WTC11 (cell line): ENCODE results near the gene ETNK2. TPM values are rescaled to one million over a fixed set of nuclear protein-coding genes. Genes with fewer than 3 reads are reported as not detected.

Experiments
- ATAC-seq: fragments of 200-7000 bp; cut with Tn5 transposase; 2 replicates; pipeline ENCODE4 v1.10.0; 2021; ENCODE audit warnings: mild to moderate bottlenecking, moderate library complexity
- CTCF ChIA-PET: fragments of 300-600 bp; sonication (Branson Sonifier 250); formaldehyde crosslinking; loops from one replicate; lab custom pipeline; 2021; ENCODE audit warnings: antibody characterized with exemption; lab: Charles Lee
- POLR2A ChIA-PET: fragments of 350-600 bp; sonication (Branson Sonifier 250); formaldehyde crosslinking; loops from one replicate; lab custom pipeline; 2021; ENCODE audit warnings: antibody characterized with exemption; lab: Charles Lee
- DNase-seq: peaks from one replicate; pipeline ENCODE4 v3.0.0; 2021; ENCODE audit warnings: low spot score
- H3K27ac Mint-ChIP-seq: 2 replicates; pipeline ENCODE4 v1.8.0; 2021; ENCODE audit warnings: mixed read lengths
- H3K27me3 Mint-ChIP-seq: 2 replicates; pipeline ENCODE4 v1.8.0; 2021; ENCODE audit warnings: low read depth, mild to moderate bottlenecking, moderate library complexity, mixed read lengths
- H3K36me3 Mint-ChIP-seq: 2 replicates; pipeline ENCODE4 v1.8.0; 2021; ENCODE audit warnings: mixed read lengths
- H3K4me1 Mint-ChIP-seq: 2 replicates; pipeline ENCODE4 v1.8.0; 2022; ENCODE audit warnings: mixed read lengths
- H3K4me3 Mint-ChIP-seq: 2 replicates; pipeline ENCODE4 v1.8.0; 2021; ENCODE audit warnings: mild to moderate bottlenecking, moderate library complexity, mixed read lengths
- H3K9me3 Mint-ChIP-seq: 2 replicates; pipeline ENCODE4 v1.8.0; 2021; ENCODE audit warnings: mixed read lengths
- ARID4B ChIP-seq: sonication (generic); formaldehyde crosslinking; IDR thresholded peaks from 2 replicates; pipeline ENCODE4 v1.8.0; 2023; ENCODE audit warnings: missing genetic modification reagents, mild to moderate bottlenecking, borderline replicate concordance
- ATF1 ChIP-seq: sonication (generic); formaldehyde crosslinking; IDR thresholded peaks from 2 replicates; pipeline ENCODE4 v1.8.1; 2023; ENCODE audit warnings: mild to moderate bottlenecking, moderate library complexity, missing genetic modification reagents
- ELF4 ChIP-seq: sonication (generic); formaldehyde crosslinking; IDR thresholded peaks from 2 replicates; pipeline ENCODE4 v1.8.1; 2022; ENCODE audit warnings: low read depth, mild to moderate bottlenecking, moderate library complexity, missing genetic modification reagents
- HMGA2 ChIP-seq: fragments of 250-450 bp; sonication (Bioruptor Pico); IDR thresholded peaks from 2 replicates; pipeline ENCODE4 v1.4.0; 2021; ENCODE audit warnings: mild to moderate bottlenecking, moderate library complexity
- MAX ChIP-seq: sonication (generic); formaldehyde crosslinking; IDR thresholded peaks from 2 replicates; pipeline ENCODE4 v1.8.0; 2022; ENCODE audit warnings: mild to moderate bottlenecking, missing genetic modification reagents
- MXD4 ChIP-seq: fragments of 250-450 bp; sonication (Bioruptor Pico); IDR thresholded peaks from 2 replicates; pipeline ENCODE4 v1.8.0; 2021; ENCODE audit warnings: mild to moderate bottlenecking, moderate library complexity, borderline replicate concordance
- NFATC4 ChIP-seq: fragments of 250-450 bp; sonication (Bioruptor Pico); IDR thresholded peaks from 2 replicates; pipeline ENCODE4 v1.9.0; 2021; ENCODE audit warnings: mild to moderate bottlenecking
- RELA ChIP-seq: sonication (generic); formaldehyde crosslinking; IDR thresholded peaks from 2 replicates; pipeline ENCODE4 v1.8.1; 2022; ENCODE audit warnings: missing genetic modification reagents, mild to moderate bottlenecking, borderline replicate concordance
- TEAD4 ChIP-seq: sonication (generic); formaldehyde crosslinking; IDR thresholded peaks from 2 replicates; pipeline ENCODE4 v1.8.0; 2022; ENCODE audit warnings: mild to moderate bottlenecking, missing genetic modification reagents
- ZNF121 ChIP-seq: sonication (generic); formaldehyde crosslinking; IDR thresholded peaks from 2 replicates; pipeline ENCODE4 v1.8.0; 2023; ENCODE audit warnings: missing genetic modification reagents
- ZNF138 ChIP-seq: sonication (generic); formaldehyde crosslinking; conservative IDR thresholded peaks from 2 replicates; pipeline ENCODE4 v1.8.1; 2022; ENCODE audit warnings: mild to moderate bottlenecking, moderate library complexity, missing genetic modification reagents
- ZNF232 ChIP-seq: sonication (generic); formaldehyde crosslinking; IDR thresholded peaks from 2 replicates; pipeline ENCODE4 v1.8.0; 2022; ENCODE audit warnings: mild to moderate bottlenecking, missing genetic modification reagents
- ZNF317 ChIP-seq: sonication (generic); formaldehyde crosslinking; IDR thresholded peaks from 2 replicates; pipeline ENCODE4 v1.8.1; 2023; ENCODE audit warnings: low read depth, mild to moderate bottlenecking, moderate library complexity, missing genetic modification reagents, borderline replicate concordance
- ZNF532 ChIP-seq: fragments of 250-450 bp; sonication (Bioruptor Pico); IDR thresholded peaks from 2 replicates; pipeline ENCODE4 v1.9.0; 2021; ENCODE audit warnings: mild to moderate bottlenecking, borderline replicate concordance
- total RNA-seq: library from RNA; stranded (reverse); gene quantifications from 3 replicates; pipeline ENCODE4 v1.2.3, GENCODE V29; 2021
- TF ChIP-seq, protein P1 (sequence below): fragments of 250-450 bp; sonication (Bioruptor Pico); IDR thresholded peaks from 2 replicates; pipeline ENCODE4 v2.1.2; 2022; ENCODE audit warnings: mild to moderate bottlenecking, moderate library complexity

Gene ETNK2
- total RNA-seq, 1 experiment from 2014 or later: 19.7 TPM

DNA sequence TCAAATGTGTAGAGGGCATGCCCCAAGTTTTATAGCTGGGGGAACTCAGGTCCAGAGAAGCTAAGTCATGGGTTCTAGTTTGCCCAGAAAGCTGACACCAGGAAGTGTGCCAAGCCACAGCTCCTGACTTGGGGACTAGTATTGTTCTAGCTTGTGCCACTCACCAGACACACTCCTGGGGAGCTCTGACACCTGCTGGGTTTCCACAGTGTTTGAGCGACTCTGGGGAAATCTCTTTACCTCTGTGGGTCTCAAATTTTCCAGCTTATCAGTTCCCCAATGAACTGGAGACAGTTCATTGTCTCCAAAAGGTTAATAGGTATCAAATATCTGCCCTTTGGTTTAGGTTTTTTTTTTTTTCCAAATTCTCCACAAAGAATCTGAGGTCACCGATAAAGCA lies 40.2 kb upstream of the ETNK2 start:
- Mint-ChIP-seq H3K4me3 (no peak overlapping the region), H3K27ac (no peak overlapping the region), H3K27me3 (peaks cover 60% of the 10 kb centered on the region), H3K9me3 (peaks cover 6% of the 10 kb centered on the region; the same call in 1 of the 2 replicates), H3K4me1 (peaks cover 12% of the 10 kb centered on the region), H3K36me3 (no peaks in the 10 kb centered on the region)
- CTCF ChIA-PET: interaction anchor here (3.1 to 5.3 kb wide), 4 partner anchors 14 to 206 kb away, joined by 11 to 68 read pairs (median 32); partner anchors contain the start of gene ETNK2
- ATAC-seq (no peak), DNase-seq (no peak)
- TF ChIP-seq TEAD4 (CRISPR knock-in tag) (no peak), ZNF138 (CRISPR knock-in tag) (no peak), ELF4 (no peak), ZNF232 (CRISPR knock-in tag) (no peak), ATF1 (no peak), ZNF121 (CRISPR knock-in tag) (no peak), RELA (CRISPR knock-in tag) (no peak), MAX (CRISPR knock-in tag) (no peak), ZNF532 (no peak), ARID4B (no peak)
- TF ChIP-seq, protein P1, sequence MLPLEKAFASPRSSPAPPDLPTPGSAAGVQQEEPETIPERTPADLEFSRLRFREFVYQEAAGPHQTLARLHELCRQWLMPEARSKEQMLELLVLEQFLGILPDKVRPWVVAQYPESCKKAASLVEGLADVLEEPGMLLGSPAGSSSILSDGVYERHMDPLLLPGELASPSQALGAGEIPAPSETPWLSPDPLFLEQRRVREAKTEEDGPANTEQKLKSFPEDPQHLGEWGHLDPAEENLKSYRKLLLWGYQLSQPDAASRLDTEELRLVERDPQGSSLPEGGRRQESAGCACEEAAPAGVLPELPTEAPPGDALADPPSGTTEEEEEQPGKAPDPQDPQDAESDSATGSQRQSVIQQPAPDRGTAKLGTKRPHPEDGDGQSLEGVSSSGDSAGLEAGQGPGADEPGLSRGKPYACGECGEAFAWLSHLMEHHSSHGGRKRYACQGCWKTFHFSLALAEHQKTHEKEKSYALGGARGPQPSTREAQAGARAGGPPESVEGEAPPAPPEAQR: no peak
- POLR2A ChIA-PET: interaction anchor here (1.6 kb wide), 1 partner anchor 41 kb away, joined by 4 read pairs; no protein-coding TSS in a partner anchor

DNA sequence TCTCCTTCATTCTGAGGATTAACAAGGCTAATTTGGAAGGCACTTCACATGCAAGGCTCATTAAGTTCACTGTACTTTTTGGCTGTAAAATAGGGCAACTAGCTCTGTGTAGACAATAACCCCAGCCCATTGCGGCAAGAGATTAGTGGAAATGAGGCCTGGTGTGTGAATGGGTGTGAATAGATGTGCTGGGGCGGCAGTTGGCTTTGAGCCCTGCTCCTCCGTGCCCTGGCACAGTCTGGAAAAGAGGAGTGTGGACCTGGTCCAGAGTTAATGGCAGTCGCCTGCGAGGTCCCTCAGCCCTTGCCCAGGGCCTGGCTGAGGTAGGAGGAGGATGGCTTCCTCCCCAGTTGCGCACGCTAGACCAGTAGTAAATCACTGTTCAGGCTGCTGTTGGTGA lies 39.6 kb upstream of the ETNK2 start:
- CTCF ChIA-PET: interaction anchor here (0.6 to 5.3 kb wide), 9 partner anchors 15 to 207 kb away, joined by 3 to 68 read pairs (median 11); partner anchors contain the start of genes ETNK2 and GOLT1A
- Mint-ChIP-seq H3K36me3 (no peaks in the 10 kb centered on the region), H3K4me1 (peaks cover 9% of the 10 kb centered on the region), H3K27ac (no peak overlapping the region), H3K27me3 (peaks cover 63% of the 10 kb centered on the region), H3K9me3 (peaks cover 6% of the 10 kb centered on the region; the same call in 1 of the 2 replicates)
- TF ChIP-seq NFATC4 (CRISPR knock-in tag) (no peak), ELF4 (no peak), MXD4 (no peak), ZNF317 (no peak), ZNF232 (CRISPR knock-in tag) (no peak), HMGA2 (CRISPR knock-in tag) (no peak)
- TF ChIP-seq, all 79 proteins: peak for 0
- DNase-seq: no peak
- POLR2A ChIA-PET: interaction anchor here (1.6 kb wide), 1 partner anchor 41 kb away, joined by 4 read pairs; no protein-coding TSS in a partner anchor
- H3K4me3 Mint-ChIP-seq: no peak overlapping the region; the same call in 1 of the 2 replicates
- no peak for ATAC-seq
